Choroid plexus epithelial cell (primary cell): ENCODE results near the gene DNAJC13.
"Not testable (repeated sequence)": the region's sequence is repeated elsewhere in the genome, so short reads cannot be mapped to it uniquely, and the experiment has no call there.

Experiments
- DNase-seq: peaks from one replicate; pipeline ENCODE4 v3.0.0-alpha.2; 2010; ENCODE audit warnings: low read depth
- H3K4me3 ChIP-seq: 2 replicates; pipeline ENCODE4 v1.5.1; 2011; ENCODE audit warnings: low read depth, mild to moderate bottlenecking, control low read depth, low read length, moderate library complexity
- TF ChIP-seq, protein P1 (sequence below): conservative IDR thresholded peaks from 2 replicates; pipeline ENCODE4 v1.5.1; 2011; ENCODE audit warnings: low read depth, mild to moderate bottlenecking, control low read depth, inconsistent platforms, low read length, moderate library complexity

DNAJC13 gene

GRCh38 chr3:132416807-132417694 is at the start of gene DNAJC13:
TSS of gene DNAJC13 (plus strand) at chr3:132417502. CDS start at chr3:132434551, 17,049 bp downstream.
- peak; percentile 97 for DNase-seq
- TF ChIP-seq, protein P1, sequence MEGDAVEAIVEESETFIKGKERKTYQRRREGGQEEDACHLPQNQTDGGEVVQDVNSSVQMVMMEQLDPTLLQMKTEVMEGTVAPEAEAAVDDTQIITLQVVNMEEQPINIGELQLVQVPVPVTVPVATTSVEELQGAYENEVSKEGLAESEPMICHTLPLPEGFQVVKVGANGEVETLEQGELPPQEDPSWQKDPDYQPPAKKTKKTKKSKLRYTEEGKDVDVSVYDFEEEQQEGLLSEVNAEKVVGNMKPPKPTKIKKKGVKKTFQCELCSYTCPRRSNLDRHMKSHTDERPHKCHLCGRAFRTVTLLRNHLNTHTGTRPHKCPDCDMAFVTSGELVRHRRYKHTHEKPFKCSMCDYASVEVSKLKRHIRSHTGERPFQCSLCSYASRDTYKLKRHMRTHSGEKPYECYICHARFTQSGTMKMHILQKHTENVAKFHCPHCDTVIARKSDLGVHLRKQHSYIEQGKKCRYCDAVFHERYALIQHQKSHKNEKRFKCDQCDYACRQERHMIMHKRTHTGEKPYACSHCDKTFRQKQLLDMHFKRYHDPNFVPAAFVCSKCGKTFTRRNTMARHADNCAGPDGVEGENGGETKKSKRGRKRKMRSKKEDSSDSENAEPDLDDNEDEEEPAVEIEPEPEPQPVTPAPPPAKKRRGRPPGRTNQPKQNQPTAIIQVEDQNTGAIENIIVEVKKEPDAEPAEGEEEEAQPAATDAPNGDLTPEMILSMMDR, result no peak
- peak within 1 kb of the TSS; percentile 96 for H3K4me3 ChIP-seq

DNA sequence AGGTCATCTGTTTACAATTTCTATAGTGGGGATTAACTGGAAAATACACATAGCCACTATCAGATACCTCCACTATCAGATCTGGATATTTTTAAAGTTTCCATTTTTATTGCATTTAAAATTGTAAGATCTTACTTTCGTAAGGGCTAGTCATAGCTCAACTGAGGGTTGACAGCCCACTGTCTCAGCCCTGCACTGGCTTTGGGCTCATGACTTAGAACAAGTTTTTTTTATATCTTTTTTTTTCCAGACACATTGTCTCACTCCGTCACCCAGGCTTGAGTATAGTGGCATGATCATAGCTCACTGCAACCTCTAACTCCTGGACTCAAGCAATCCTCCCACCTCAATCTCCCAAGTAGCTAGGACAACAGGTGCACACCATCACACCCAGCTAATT is 48.8 kb upstream of the DNAJC13 start:
- TF ChIP-seq, protein P1, result no peak
- H3K4me3 ChIP-seq, result no peak overlapping the region
- DNase-seq, result no peak

- H3K4me3 ChIP-seq, result no peak overlapping the region
- TF ChIP-seq, protein P1, result no peak
- DNase-seq, result no peak
These were observed 48.3 kb upstream of the DNAJC13 start for GRCh38 chr3:132368962-132369361.

DNA sequence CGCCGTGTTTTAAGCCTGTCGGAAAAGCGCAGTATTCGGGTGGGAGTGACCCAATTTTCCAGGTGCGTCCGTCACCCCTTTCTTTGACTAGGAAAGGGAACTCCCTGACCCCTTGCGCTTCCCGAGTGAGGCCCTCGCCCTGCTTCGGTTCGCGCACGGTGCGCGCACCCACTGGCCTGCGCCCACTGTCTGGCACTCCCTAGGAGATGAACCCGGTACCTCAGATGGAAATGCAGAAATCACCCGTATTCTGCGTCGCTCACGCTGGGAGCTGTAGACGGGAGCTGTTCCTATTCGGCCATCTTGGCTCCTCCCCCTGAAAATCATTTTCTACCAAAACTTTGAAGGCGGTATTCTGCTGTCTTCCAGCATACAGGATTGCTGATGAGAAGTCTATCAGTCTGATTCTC is 40.4 kb upstream of the DNAJC13 start:
- not testable (repeated sequence) for H3K4me3 ChIP-seq, DNase-seq

- no peak overlapping the region for H3K4me3 ChIP-seq
- no peak for DNase-seq
- TF ChIP-seq, protein P1, result no peak
These were observed 39.1 kb upstream of the DNAJC13 start for GRCh38 chr3:132378048-132378762.

DNA sequence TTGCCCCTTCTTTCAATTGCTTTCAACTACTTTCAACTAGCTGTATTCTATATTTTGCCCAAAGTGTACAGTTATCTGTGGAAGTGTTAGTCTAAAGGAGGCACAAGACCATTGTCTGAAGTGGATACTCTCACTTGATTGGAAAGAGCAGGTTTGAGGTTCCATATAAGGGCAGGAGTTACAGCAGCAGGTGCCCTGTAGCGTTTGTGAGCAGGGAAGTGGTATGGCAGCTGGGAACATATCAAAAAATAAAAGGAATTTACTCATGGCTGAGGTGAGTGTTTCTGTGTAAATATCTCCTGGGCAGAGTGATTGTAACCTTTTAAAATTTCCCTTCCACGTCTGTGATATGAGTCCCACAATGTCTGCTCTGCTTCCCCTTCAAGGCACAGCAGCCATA is 38.5 kb upstream of the DNAJC13 start:
- TF ChIP-seq, protein P1, result no peak
- H3K4me3 ChIP-seq, result no peak overlapping the region
- DNase-seq, result no peak

DNA sequence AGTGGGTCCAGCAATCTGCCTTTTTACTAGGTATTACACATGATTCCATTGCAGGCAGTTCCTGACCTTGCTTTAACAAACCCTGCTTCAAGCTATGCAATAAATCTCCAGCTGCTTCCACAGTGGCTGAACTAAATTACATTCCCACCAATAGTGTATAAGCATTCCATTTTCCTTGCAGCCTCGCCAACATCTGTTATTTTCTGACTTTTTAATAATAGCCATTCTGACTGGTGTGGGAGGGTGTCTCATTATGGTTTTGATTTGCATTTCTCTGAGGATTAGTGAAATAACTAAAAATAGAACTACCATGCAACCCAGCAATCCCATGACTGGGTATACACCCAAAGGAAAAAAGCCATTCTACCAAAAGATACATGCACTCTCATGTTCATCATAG is 36.4 kb upstream of the DNAJC13 start:
- H3K4me3 ChIP-seq, result no peak overlapping the region
- TF ChIP-seq, protein P1, result no peak
- peak; percentile 8 for DNase-seq
